WTC11 (cell line): ENCODE measurements around the gene TMEM178A.

Experiments used
- FOXP1 ChIP-seq: sonication (generic); formaldehyde crosslinking; IDR thresholded peaks from 2 replicates; pipeline ENCODE4 v1.8.0; 2022; ENCODE audit warnings: missing genetic modification reagents, mild to moderate bottlenecking, moderate library complexity, borderline replicate concordance
- TF ChIP-seq, protein P1 (sequence below): fragments of 200-600 bp; IDR thresholded peaks from 2 replicates; pipeline ENCODE4 v1.8.0; 2022; ENCODE audit warnings: antibody characterized with exemption
- TF ChIP-seq, protein P2 (sequence below): sonication (generic); formaldehyde crosslinking; IDR thresholded peaks from 2 replicates; pipeline ENCODE4 v1.8.0; 2022; ENCODE audit warnings: mild to moderate bottlenecking, missing genetic modification reagents

DNA sequence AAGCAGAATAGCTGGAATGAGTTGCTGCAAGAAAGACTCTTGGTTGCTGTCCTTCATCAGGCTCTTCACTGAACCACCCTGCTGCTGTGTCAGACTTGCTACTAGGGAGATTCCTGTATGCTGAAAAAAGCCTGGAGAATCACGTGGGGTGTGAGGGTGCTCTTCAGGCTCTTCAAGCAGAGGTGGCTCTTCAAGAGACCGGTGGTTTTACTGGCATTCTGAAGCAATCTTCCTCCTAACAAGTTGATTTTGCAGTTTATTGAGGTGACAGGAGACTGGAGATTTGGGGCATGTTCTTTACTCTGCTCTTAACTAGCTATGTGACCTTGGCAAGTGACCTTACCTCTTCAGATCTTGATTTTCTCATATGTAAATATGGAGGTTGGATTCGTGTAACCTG, 14.1 kb downstream of the TMEM178A start:
- TF ChIP-seq FOXP1 (CRISPR knock-in tag): no peak
- TF ChIP-seq, protein P1, sequence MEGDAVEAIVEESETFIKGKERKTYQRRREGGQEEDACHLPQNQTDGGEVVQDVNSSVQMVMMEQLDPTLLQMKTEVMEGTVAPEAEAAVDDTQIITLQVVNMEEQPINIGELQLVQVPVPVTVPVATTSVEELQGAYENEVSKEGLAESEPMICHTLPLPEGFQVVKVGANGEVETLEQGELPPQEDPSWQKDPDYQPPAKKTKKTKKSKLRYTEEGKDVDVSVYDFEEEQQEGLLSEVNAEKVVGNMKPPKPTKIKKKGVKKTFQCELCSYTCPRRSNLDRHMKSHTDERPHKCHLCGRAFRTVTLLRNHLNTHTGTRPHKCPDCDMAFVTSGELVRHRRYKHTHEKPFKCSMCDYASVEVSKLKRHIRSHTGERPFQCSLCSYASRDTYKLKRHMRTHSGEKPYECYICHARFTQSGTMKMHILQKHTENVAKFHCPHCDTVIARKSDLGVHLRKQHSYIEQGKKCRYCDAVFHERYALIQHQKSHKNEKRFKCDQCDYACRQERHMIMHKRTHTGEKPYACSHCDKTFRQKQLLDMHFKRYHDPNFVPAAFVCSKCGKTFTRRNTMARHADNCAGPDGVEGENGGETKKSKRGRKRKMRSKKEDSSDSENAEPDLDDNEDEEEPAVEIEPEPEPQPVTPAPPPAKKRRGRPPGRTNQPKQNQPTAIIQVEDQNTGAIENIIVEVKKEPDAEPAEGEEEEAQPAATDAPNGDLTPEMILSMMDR: no peak
- TF ChIP-seq, protein P2, sequence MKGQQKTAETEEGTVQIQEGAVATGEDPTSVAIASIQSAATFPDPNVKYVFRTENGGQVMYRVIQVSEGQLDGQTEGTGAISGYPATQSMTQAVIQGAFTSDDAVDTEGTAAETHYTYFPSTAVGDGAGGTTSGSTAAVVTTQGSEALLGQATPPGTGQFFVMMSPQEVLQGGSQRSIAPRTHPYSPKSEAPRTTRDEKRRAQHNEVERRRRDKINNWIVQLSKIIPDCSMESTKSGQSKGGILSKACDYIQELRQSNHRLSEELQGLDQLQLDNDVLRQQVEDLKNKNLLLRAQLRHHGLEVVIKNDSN: no peak
